HG02938 (cell line): ENCODE data around the gene RPP30.
A peak's percentile ranks its signal among the peaks of the same experiment; 100 is the strongest.
"Not testable (repeated sequence)": the region's sequence is repeated elsewhere in the genome, so short reads cannot be mapped to it uniquely, and the experiment has no call there.

ENCODE experiments used
- ATAC-seq: cut with Tn5 transposase; IDR thresholded peaks from one replicate; pipeline ENCODE4 v1.9.1; 2021; ENCODE audit warnings: mild to moderate bottlenecking, moderate library complexity; ENCODE audit not compliant: unreplicated experiment

Gene RPP30

DNA sequence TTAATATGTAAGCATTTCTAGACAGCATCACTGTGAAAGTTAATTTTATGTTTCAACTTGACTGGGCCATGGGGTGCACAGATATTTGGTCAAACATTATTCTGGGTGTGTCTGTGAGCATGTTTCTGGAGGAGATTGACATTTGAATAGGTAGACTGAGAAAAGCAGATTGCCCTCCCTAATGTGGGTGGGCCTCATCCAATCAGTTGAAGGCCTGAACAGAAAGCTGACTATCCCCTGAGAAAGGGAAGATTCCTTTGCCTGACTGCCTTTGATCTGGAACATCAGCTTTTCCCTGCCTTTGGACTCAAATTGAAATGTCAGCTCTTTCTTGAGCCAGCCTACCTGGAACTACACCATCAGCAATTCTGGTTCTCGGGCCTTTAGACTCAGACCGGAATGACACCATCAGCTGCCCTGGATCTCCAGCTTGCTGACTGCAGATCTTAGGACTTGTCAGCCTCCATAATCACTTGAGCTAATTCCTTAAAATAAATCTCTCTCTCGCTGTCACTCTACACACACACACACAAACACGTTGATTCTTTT lies 5.7 kb upstream of the RPP30 start:
- no peak for ATAC-seq

DNA sequence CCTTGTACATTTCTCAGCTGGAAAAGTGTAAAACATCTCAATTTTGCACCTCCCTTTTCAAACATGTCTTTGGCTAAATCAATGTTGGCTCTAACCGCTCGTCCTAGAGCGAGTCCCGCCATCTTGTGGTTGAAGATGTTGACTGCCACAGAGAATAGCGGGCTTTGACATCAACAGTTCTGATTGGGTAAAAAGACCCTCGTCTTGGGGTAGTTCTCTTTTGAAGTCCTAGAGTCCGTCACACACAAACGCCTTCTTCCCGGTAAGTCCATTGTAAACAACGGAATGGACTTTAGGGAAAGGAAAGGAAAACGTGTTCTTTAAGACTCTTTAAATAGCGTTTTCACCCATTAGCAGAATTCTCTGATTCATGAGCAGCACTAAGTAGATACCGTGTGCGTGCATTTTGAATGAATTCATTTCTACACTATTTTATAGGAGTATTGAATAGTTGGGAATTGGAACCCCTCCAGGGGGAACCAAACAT lies 452 bp upstream of the RPP30 start:
- peak; percentile 62 for ATAC-seq

DNA sequence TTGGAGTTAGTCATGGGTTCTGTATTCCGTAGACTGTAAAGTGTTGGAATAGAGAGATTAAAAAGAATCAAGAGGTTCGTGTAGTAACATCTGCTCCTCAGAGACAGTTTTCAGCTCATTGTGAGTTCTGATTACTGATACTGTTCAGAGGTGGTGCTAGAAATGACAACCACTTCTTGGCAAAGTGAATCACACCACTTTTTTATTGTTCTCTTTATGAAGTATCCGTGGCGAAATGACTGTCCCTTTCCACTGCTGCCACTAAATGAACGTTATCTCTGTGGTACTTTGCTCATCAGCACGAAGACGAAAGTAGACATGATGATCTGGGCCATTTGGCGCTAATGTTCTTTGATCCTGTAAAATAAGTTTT lies 860 bp downstream of the RPP30 start:
- ATAC-seq, result no peak

DNA sequence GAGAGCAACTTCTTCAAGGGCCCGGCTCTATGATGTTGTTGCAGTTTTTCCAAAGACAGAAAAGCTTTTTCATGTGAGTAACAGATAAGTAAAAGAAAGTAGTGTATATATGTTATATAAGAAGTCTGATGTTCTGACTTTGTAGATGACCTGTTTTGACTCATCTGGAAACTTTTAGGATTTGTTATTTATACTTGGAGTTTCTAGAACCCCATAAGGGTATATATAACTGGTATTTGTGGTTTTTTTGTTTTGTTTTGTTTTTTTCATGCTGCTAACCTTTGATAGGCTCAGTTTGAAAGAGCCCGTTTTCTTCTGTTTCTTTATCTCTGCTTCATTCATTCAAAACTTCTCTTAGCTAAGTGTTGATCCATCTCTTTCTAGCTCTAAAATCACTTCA lies 7.3 kb downstream of the RPP30 start:
- ATAC-seq, result no peak

DNA sequence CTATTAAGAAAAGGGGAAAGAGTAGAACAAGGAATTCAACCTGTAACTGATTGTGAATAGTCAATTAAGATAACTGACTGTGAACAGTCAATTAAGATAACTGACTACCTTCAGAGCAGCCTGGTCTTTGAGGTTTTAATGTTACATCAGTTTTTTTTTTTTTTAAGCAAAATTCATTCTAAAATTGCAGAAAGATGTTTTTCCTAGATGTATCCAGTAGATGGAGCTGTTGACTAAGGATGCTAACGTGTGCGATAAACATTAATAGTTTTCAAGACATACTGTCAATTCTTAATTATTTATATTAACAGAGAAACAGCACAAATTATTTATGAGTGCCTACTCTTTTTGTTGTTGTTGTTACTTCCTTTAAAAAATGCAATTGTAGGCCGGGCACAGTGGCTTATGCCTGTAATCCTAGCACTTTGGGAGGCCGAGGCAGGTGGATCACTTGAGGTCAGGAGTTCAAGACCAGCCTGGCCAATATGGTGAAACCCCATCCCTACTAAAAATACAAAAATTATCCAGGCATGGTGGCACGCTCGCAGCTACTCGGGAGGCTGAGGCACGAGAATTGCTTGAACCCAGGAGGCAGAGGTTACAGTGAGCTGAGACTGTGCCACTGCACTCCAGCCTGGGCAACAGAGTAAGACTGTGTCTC lies 8.4 kb downstream of the RPP30 start:
- ATAC-seq, result not testable (repeated sequence)

DNA sequence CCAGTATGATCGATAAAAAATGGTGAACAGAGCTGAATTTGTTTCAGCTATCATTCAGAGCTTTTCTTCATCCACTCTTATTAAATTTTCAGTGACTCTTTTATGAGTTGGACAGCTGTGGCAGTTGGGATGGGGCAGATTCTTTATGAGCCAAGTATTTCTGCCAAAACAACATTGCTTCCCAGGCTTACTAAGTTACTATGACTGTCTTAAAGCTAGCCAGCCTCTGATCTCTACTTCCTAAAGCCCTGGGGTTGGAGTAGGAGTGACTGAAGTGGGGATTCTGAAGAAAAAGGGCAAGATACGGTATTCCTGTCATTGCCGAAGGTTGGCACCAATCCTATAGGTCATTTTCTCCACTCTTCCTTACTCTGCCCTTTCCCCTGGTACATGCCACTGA lies 12.7 kb downstream of the RPP30 start:
- ATAC-seq, result no peak

DNA sequence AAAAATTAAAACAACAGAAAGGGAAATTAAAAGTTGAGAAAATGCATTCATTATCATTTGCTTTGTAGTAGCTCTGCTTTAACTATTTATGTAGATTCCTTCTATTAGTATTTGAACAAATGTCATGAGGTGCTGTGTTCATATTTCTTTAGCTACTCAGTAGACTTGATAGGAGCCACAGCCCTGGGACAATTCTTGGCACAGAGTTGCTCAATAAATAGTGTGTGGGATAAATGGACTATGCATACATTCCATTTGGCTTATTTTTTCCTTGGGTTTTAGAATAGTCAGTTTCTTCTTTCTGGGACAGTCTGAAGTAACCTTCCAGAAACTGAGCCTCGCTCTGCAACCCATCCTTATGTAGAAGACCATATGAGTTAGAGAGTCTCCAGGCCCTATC lies 13.4 kb downstream of the RPP30 start:
- ATAC-seq, result no peak

DNA sequence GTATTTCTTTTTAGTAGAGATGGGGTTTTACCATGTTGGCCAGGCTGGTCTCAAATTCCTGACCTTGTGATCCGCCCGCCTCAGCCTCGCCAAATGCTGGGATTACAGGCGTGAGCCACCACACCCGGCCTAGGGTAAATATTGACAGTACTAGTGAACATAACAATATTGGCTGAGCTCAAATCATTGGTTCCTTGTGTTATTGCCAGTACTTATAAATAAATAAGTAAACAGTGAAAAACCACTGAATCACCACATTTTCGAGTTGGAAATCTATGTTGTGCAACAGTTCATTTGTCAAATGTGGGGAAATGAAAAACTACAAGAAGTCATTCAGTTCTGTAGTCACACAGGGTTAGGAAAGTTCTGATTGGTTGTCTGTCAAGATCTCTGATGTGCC lies 15.8 kb downstream of the RPP30 start:
- no peak for ATAC-seq

DNA sequence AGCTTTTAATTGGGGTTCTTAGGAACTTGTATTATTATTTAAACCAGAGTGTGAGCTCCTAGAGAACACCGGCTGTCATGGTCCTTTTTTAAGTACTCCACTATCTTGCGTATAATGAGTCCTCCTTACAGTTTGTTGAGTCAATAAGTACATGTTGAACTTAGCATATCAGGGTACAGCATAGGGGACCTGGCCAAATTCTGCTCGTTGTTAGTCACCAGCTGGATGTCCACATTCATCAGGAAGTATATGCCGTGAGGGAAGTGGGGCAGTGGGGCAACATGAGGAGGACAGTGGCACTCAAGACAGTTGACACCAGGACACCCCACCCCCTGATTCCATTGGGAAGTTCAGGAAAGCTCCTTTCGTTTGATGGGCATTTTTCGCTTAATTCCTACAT lies 16.6 kb downstream of the RPP30 start:
- ATAC-seq, result no peak

DNA sequence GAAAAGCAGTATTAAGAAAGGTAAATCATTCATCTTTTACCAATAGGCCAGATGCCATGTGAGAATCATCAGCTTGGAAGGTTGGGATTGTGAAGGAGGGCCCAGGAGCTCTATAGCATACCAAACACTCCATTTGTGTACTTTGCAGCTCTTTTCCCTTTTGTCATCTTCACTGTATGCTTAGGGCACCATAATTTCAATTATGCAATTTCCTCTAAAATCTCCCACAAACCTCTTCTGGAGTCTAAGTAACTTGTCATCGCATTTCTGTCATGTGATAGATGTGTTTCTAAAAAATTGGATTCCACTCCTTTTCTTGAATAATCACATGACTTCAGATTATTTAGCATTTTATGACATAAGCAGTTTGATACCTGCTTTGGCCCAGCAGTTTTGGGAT lies 17.9 kb downstream of the RPP30 start:
- no peak for ATAC-seq

DNA sequence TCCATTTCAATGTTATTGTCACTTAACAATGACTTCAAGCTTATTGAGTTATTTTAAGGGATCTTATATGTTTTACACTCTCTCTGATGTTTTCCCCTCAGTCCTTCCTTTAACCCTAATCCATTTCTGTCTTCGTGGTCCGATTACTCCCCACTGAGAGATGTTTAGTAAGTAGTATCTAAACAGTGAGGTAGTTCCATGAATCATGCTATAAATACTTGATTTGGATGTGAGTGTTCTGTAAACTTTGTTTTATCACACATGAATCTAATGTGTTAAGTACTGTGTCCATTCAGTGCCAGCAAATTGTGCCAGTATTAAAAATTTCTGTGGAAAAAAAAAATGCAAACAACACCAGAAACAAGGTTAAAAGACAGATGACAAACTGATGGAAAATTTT lies 18.6 kb downstream of the RPP30 start:
- no peak for ATAC-seq

DNA sequence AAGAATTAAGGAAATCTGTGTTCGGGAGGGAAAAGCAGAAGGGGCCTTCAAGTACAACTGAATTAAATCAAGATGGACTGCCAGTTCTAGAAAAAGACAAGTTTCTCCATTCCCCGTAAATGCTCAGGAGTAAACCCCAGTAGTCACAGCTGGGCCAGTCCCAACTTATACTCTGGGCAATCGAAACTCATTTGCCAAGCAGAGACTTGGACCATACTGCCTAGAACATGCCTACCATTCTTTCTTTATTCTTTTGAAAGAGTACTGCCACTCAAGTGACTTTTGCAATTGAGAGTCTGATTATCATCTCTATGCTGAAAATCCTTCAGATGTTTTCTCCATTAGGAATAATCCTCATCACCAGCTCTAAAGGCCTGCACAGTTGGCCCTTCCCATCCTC lies 21.4 kb downstream of the RPP30 start:
- ATAC-seq, result no peak

DNA sequence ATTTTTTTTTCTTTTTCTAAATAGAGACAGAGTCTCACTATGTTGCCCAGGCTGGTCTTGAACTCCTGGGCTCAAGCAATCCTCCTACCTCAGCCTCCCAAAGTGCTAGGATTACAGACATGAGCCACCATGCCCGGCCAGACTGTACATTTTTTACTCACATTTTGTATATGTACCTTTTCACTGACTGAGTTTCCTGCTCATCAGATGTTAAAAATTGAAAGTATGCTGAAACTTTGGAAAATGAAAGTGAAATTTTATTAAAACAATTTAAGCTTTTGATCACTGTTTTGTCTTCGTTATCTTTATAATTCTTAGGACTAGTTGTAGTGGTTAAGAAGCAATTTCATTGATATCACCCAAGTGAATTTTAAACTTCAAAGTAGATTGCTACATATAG lies 25.1 kb downstream of the RPP30 start:
- not testable (repeated sequence) for ATAC-seq

DNA sequence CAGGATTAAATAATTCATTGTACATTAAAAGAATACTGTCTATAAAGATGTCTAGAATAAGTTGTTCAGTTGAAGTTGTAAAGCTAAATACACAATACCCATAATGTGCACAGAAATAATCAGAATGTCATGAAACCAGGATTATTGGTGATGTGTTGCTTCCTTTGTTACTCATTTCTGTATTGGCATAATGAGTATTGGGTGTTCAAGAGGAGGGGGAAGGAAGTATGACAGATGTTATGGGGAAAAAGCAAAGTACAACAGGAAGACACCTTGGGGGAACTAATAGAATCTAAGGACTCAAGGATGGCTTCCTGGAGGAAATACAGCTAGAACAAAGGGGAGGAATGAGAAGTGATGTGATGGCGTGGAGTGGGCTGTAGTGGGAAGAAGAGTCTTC lies 34.2 kb downstream of the RPP30 start:
- ATAC-seq, result no peak

DNA sequence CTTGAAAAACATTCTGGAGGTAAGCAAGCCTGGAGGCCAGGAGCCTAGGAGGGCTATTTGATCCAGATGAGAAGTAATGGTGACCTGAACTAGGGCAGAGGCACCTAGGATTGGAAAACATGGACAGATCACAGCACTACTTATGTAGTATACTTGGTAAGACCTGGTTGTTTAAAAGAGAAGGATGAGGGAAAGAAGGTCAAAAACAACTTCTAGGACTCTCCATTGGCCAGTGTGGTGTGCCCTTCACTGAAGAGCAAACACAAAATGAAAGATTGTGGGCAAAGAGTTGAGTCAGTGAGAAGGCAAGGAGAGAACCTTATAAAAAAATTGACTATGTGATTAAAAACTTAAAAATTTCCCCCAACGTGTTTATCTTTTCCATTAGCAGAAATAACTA lies 34.8 kb downstream of the RPP30 start:
- ATAC-seq, result no peak

DNA sequence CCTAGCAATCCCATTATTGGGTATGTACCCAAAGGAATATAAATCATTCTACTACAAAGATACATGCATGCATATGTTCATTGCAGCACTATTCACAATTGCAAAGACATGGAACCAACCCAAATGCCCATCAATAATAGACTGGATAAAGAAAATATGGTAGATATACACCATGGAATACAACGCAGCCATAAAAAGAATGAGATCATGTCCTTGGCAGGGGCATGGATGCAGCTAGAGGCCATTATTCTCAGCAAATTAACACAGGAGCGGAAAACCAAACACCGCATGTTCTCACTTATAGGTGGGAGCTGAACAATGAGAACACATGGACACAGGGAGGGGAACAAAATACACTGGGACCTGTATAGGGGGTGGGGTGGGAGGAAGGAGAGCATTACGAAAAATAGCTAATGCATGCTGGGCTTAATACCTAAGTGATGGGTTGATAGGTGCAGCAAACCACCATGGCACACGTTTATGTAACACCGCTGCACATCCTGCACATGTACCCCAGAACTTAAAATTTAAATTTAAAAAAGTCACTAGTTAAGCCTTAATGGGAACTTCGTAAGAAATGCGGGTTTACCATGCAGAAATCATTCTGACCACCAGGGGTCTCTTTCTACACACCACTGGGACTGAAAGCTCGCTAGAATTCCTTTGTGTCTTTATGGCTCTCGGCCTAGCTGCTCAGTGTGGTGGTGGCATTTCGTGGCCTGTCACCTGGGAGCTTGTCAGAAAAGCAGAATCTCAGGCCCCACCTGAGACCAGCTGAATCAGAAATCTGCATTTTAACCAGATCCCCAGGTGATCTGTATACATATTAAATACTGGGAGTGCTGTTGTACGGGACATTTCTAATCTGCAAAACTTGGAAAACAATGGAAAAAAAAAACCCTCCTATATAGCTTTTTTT lies 39.6 kb downstream of the RPP30 start:
- ATAC-seq, result no peak

DNA sequence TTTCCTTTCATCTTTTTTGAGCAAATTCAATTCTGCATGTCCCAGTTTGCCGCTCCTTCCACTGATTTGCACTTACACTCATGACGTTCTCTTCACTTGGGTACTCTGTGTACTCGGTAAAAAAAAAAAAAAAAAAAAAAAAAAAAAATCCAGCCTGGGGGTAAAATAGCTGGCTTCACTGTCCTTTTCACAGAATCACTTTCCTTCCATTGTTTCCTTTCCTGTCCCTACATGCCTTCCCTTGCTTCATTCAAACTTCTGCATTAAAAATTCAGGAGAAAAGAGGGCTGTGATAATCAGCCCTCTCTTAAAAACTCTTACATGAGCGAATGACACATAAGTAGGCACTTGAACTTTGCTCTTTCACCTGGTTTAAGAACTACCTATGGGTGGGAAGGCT lies 40.4 kb downstream of the RPP30 start:
- no peak for ATAC-seq

DNA sequence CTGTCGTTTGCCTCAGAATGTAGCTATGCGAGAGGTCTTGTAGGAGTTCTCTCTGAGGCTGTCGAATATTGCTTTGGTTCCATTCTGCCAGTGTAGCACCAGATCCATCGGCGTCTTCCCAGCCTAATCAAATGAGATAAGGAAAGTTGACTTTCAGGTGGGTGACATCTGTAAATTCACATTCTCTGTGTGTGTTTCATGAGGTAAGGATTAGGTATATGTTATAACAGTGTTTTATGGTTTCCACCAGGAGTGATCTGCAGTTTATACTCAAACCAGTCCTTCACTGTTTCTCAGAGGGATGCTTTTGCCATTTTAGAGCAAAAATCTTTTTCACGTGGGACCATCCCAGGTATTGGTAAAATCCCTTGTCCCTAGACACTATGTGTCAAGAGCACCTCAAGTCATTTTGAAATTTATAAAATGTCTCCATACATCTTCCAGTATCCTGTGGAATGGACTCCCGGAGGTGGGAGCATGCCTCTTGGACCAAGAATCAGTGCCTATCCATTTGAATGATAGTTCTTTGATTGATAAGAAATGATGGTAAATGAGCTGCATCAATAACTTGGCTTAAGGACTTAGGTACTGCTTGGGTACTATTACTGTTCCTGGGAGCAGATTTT lies 41.2 kb downstream of the RPP30 start:
- ATAC-seq, result no peak

DNA sequence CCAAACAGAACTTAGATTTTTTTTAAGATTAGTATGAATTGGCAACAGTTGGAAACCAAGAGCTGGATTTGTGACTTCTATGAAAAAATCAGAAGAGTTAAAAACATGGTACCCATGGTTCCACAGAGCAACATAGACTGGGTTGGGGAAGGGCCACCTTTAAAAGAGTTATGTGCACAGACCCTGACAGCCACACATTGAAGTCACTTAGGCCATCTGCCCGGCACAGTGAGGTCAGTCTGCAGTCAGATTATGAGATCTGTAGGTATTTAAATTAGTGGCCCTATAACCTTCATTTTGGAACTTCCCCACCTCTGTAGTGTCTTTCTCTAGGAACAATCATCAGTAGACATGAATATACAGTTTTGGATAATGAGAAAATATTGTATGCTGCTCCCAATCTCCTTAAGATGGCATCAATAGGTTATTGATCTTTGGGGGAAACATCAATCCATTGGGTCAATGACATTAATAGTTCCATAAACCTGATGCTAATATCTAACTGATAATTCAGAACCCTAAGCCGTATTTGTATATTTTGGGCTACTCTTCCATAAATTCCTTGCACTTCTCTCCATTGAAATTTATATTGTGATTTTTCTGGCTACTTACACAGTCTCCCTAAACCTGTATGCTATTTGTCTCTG lies 42.1 kb downstream of the RPP30 start:
- no peak for ATAC-seq

DNA sequence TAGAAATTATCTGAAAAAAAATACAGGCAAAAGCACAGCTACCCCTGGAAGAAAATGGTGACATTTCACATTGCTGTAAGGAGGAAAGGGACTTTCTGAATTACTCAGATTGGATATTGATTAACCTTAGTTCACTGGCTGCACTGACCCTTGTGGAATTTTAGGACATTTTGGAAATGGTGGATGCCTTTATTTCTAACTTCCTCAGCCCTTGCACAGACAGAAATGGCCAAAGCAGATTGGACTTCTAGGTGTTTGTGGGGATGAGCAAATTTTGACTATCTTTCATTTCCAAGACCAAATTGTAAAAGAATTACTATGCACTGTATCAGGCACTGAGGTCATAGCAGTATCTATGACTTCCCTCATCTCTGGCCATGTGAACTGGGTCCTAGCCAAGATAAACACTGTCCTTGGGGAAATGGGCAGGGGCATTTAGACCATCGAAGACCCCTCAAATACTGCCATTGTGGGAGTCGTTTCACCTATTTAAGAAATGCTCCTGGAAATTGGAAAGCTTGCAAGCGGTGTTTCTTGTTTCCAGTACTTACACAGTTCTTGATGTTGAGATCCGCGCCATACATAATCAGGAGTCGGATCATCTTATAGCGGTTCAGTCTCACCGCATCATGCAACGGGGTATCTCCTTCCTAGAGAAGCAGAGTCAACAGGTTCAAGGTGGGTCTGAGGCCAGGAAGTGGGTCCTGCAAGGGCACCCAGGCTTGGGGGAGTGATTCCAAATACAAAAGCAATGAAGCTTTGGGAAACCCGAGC lies 43.4 kb downstream of the RPP30 start:
- ATAC-seq, result no peak

DNA sequence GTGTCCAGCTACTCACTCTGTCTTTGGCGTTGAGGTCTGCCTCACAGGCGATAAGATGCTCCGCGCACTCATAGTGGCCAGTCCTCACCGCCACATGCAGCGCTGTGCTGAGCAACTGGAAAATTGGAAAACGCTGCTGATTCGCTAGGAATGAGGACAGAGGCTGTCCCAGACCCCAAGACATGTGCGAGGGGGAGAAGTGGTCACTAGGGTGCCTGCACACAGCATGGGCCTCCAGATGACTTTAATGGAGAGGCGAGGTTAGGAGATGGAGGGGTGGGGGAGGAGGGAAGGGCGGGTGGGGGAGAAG lies 43.9 kb downstream of the RPP30 start:
- no peak for ATAC-seq
